ENCODE results near the gene CCPG1. TPM values are rescaled to one million over a fixed set of nuclear protein-coding genes. Genes with fewer than 3 reads are reported as not detected.
A peak's percentile ranks its signal among the peaks of the same experiment; 100 is the strongest.

CCPG1 gene
- total and polyA plus RNA-seq, 9 donors: 26.7 to 55.3 (median 41.9) TPM

DNA sequence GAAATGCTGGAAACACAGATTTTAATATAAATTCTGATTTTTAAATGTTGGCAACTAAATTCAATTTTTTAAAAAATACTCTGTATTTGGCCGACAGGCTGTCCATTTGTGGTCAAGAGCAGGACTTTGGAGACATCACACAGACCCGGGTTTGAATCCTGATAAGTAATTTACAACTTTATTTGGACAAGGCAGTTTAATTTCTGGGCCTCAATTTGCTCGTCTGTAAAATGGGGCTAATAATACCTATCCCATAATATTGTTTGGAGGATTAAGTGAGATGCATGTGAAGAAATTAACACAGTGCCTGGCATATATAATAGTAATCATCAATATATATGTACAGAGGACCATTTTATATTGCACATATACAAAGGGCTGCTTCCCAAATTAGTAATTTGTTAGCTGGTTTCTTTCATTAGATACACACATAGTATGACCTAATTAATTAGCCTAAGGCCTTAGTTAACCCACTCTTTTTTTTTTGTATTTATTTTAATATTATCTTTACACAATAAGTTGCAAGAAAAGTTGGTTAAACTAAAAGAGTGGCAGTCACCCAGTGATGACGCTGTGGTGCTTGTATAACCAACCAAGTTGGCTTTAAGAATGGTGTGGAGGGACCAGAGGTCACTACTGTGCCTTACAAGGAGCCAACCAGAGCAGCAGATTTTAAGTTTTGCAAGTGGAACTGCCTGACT lies 88.5 kb downstream of the CCPG1 start:
- 28 to 39% (median 31%) methylated on average over 4 of the region's 4 CpGs for WGBS, 3 donors
- no peaks in the 10 kb centered on the region for H3K27me3 ChIP-seq

DNA sequence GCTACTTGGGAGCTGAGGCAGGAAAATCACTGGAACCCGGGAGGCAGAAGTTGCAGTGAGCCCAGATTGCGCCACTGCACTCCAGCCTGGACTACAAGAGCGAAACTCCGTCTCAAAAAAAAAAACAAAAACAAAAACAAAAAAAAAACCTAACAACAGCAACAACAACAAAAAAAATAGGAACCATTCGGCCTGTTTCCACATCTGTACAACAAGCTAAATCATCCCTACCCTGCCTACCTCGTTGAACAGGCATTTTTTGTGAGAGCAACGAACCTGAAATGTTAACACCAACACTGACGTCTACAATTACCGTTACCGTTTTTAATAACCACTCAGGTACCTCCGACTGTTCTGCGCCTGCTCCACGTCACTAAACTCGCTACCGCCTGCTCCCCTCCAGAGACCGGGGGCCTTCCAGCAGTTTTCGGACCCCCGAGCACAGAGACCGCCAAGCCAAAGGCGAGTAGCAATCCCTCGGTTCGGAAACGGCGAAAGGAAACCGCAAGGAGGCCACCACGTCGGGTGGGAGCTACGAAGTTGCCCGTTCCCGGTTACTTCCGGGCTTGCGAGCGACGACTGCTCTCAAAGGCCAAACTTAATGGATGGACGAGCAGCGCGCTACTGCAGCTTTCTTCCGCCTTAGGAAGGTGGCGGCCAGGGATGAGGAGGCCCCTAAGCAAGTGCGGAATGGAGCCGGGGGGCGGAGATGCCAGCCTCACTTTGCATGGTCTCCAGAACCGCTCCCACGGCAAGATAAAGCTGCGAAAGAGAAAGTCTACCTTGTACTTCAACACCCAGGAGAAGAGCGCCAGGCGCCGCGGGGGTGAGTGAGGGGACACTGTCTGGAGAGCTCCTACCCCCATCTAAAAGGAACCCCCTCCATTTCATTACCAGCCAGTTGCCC lies 89.3 kb downstream of the CCPG1 start, which contains the start of the genes PIGB and PIGBOS1:
TSS of gene PIGB (plus strand) at position 635 of the 907 bp plus-strand sequence. CDS start at position 664, 29 bp downstream.
TSS of gene PIGBOS1 (minus strand) at position 536 of the 907 bp plus-strand sequence. CDS start 1,331 bp downstream, outside the sequence.
- no peaks in the 10 kb centered on the region for H3K27me3 ChIP-seq

More for the DNA sequence above, 88.5 kb downstream of the CCPG1 start:
- Histone ChIP-seq H3K36me3 (no peaks in the 10 kb centered on the region), H3K27ac (no peak overlapping the region), H3K4me1 (ENCODE audit: insufficient read depth) (peaks cover 4% of the 10 kb centered on the region), H3K9me3 (no peaks in the 10 kb centered on the region), H3K4me3 (peak overlapping the region; percentile 56)
- peak in 1 of 5 donors; percentile 22 for DNase-seq
- intact Hi-C loops (cut with DNase I): no loop called here
- TF ChIP-seq POLR2A (IDR thresholded peaks at IDR 0.05): no peak
- no peak for TF ChIP-seq EP300 (IDR thresholded peaks at IDR 0.05)
- TF ChIP-seq, protein P1, sequence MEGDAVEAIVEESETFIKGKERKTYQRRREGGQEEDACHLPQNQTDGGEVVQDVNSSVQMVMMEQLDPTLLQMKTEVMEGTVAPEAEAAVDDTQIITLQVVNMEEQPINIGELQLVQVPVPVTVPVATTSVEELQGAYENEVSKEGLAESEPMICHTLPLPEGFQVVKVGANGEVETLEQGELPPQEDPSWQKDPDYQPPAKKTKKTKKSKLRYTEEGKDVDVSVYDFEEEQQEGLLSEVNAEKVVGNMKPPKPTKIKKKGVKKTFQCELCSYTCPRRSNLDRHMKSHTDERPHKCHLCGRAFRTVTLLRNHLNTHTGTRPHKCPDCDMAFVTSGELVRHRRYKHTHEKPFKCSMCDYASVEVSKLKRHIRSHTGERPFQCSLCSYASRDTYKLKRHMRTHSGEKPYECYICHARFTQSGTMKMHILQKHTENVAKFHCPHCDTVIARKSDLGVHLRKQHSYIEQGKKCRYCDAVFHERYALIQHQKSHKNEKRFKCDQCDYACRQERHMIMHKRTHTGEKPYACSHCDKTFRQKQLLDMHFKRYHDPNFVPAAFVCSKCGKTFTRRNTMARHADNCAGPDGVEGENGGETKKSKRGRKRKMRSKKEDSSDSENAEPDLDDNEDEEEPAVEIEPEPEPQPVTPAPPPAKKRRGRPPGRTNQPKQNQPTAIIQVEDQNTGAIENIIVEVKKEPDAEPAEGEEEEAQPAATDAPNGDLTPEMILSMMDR (IDR thresholded peaks at IDR 0.05): no peak

More for the DNA sequence above, 89.3 kb downstream of the CCPG1 start, which contains the start of the genes PIGB and PIGBOS1:
- Histone ChIP-seq H3K36me3 (no peaks in the 10 kb centered on the region), H3K27ac (peak within 1 kb of the TSS; percentile 9 to 54), H3K4me1 (ENCODE audit: insufficient read depth) (peaks cover 4% of the 10 kb centered on the region), H3K9me3 (no peaks in the 10 kb centered on the region), H3K4me3 (peak within 1 kb of the TSS; percentile 56)
- peak; percentile 50 for TF ChIP-seq POLR2A (IDR thresholded peaks at IDR 0.05)
- TF ChIP-seq, protein P1 (IDR thresholded peaks at IDR 0.05): peak in 1 of 3 donors; percentile 42
- no peak for TF ChIP-seq EP300 (IDR thresholded peaks at IDR 0.05)
- DNase-seq: peak; percentile 80 to 87 (median 81)
- WGBS, 3 donors: 0 to 1% (median 1%) methylated on average over 49 of the region's 49 CpGs
- intact Hi-C loops (cut with DNase I): no loop called here

MicroRNAs encoded within 50 kb of the gene (microRNA counts, 767-probe panel; counts per million panel counts)
- microRNA hsa-miR-628-3p: 530 counts per million, percentile 78 among the panel's probes with 10 or more counts
- microRNA hsa-miR-628-5p: 530 counts per million, percentile 78 among the panel's probes with 10 or more counts

Small RNA genes lying within 50 kb of the gene (microRNA-seq; reads per million reads assigned to microRNA genes)
- gene MIR628: 38.0 to 67.6 (median 50.7) reads per million in 3 donors

Other genes starting within 250 kb of the CCPG1 start
- gene RSL24D1, start 211.4 kb downstream of the CCPG1 start, total RNA-seq: 100 to 1,000 TPM; 103 to 190 (median 117) TPM
- 100 to 1,000 TPM in 1 of 2 donors, 10 to 100 TPM in 1; 86.7 to 135 TPM for gene RSL24D1, start 211.4 kb downstream of the CCPG1 start, polyA plus RNA-seq
- 10 to 100 TPM in 5 of 7 donors, 1 to 10 TPM in 2; 6.8 to 16.2 (median 12.1) TPM for gene RAB27A, start 118.5 kb downstream of the CCPG1 start, total RNA-seq
- 10 to 100 TPM in 1 of 2 donors, 1 to 10 TPM in 1; 5.8 to 38.0 TPM for gene RAB27A, start 118.5 kb downstream of the CCPG1 start, polyA plus RNA-seq
- gene PIGBOS1, start 89.2 kb downstream of the CCPG1 start, total RNA-seq: 10 to 100 TPM in 5 of 7 donors, 1 to 10 TPM in 2; 8.3 to 14.9 (median 11.5) TPM
- 10 to 100 TPM in 1 of 2 donors, 1 to 10 TPM in 1; 7.5 to 19.8 TPM for gene PIGBOS1, start 89.2 kb downstream of the CCPG1 start, polyA plus RNA-seq
- 10 to 100 TPM in 3 of 7 donors, 1 to 10 TPM in 4; 5.6 to 11.2 (median 9.7) TPM for gene PIGB, start 89.1 kb downstream of the CCPG1 start, total RNA-seq
- 10 to 100 TPM in 1 of 2 donors, 1 to 10 TPM in 1; 6.9 to 13.5 TPM for gene PIGB, start 89.1 kb downstream of the CCPG1 start, polyA plus RNA-seq
- gene PIERCE2, start 136 bp upstream of the CCPG1 start, total RNA-seq: 1 to 10 TPM in 5 of 7 donors, under 1 TPM in 2; 0.35 to 3.9 (median 1.6) TPM
- 1 to 10 TPM; 1.5 to 2.6 TPM for gene PIERCE2, start 136 bp upstream of the CCPG1 start, polyA plus RNA-seq
- 1 to 10 TPM; 1.3 to 4.8 (median 2.4) TPM for gene DNAAF4, start 99.9 kb upstream of the CCPG1 start, total RNA-seq
- gene DNAAF4, start 99.9 kb upstream of the CCPG1 start, polyA plus RNA-seq: 1 to 10 TPM; 2.5 to 2.7 TPM
- gene PYGO1, start 180.0 kb upstream of the CCPG1 start, total RNA-seq: 10 to 100 TPM; 10.3 to 31.1 (median 24.1) TPM
- gene PYGO1, start 180.0 kb upstream of the CCPG1 start, polyA plus RNA-seq: 1 to 10 TPM; 4.0 to 8.6 TPM